ENCODE measurements around the gene COL9A1.

COL9A1 gene

GRCh38 chr6:70282919-70283461 is 19.9 kb downstream of the COL9A1 start:
- FAIRE-seq (no peak), DNase-seq (ENCODE audit: insufficient read length) (no peak)
- TF ChIP-seq POLR2A (IDR thresholded peaks at IDR 0.05; ENCODE audit: low read depth, low read length) (no peak), TAF1 (IDR thresholded peaks at IDR 0.05; ENCODE audit: borderline replicate concordance, low read depth, low read length) (no peak), POLR2AphosphoS5 (IDR thresholded peaks at IDR 0.05; ENCODE audit: low read depth, low read length) (no peak)

- FAIRE-seq, result no peak
- no peak for TF ChIP-seq TAF1 (IDR thresholded peaks at IDR 0.05; ENCODE audit: borderline replicate concordance, low read depth, low read length)
- TF ChIP-seq POLR2A (IDR thresholded peaks at IDR 0.05; ENCODE audit: low read depth, low read length), result no peak
- TF ChIP-seq POLR2AphosphoS5 (IDR thresholded peaks at IDR 0.05; ENCODE audit: low read depth, low read length), result no peak
- DNase-seq (ENCODE audit: insufficient read length), result no peak
Measured at GRCh38 chr6:70282312-70282918, 20.5 kb downstream of the COL9A1 start.

GRCh38 chr6:70281923-70282311 is 21.0 kb downstream of the COL9A1 start:
- FAIRE-seq (no peak), DNase-seq (ENCODE audit: insufficient read length) (no peak)
- TF ChIP-seq POLR2A (IDR thresholded peaks at IDR 0.05; ENCODE audit: low read depth, low read length) (no peak), TAF1 (IDR thresholded peaks at IDR 0.05; ENCODE audit: borderline replicate concordance, low read depth, low read length) (no peak)

GRCh38 chr6:70280400-70280853 is 22.5 kb downstream of the COL9A1 start:
- no peak for DNase-seq (ENCODE audit: insufficient read length)
- FAIRE-seq, result no peak
- TF ChIP-seq POLR2A (IDR thresholded peaks at IDR 0.05; ENCODE audit: low read depth, low read length) (no peak), TAF1 (IDR thresholded peaks at IDR 0.05; ENCODE audit: borderline replicate concordance, low read depth, low read length) (no peak), POLR2AphosphoS5 (IDR thresholded peaks at IDR 0.05; ENCODE audit: low read depth, low read length) (no peak)

GRCh38 chr6:70277470-70277869 is 25.4 kb downstream of the COL9A1 start:
- FAIRE-seq (no peak), DNase-seq (ENCODE audit: insufficient read length) (no peak)
- no peak for TF ChIP-seq POLR2A (IDR thresholded peaks at IDR 0.05; ENCODE audit: low read depth, low read length)
- TF ChIP-seq TAF1 (IDR thresholded peaks at IDR 0.05; ENCODE audit: borderline replicate concordance, low read depth, low read length), result no peak
- TF ChIP-seq POLR2AphosphoS5 (IDR thresholded peaks at IDR 0.05; ENCODE audit: low read depth, low read length), result no peak

- no peak for TF ChIP-seq TAF1 (IDR thresholded peaks at IDR 0.05; ENCODE audit: borderline replicate concordance, low read depth, low read length)
- no peak for TF ChIP-seq POLR2AphosphoS5 (IDR thresholded peaks at IDR 0.05; ENCODE audit: low read depth, low read length)
- no peak for TF ChIP-seq POLR2A (IDR thresholded peaks at IDR 0.05; ENCODE audit: low read depth, low read length)
- FAIRE-seq (no peak), DNase-seq (ENCODE audit: insufficient read length) (no peak)
Measured at GRCh38 chr6:70274338-70274737, 28.5 kb downstream of the COL9A1 start.

GRCh38 chr6:70272071-70272470 is 30.8 kb downstream of the COL9A1 start:
- FAIRE-seq, result no peak
- TF ChIP-seq POLR2AphosphoS5 (IDR thresholded peaks at IDR 0.05; ENCODE audit: low read depth, low read length), result no peak

GRCh38 chr6:70270287-70271005 is 32.4 kb downstream of the COL9A1 start:
- TF ChIP-seq TAF1 (IDR thresholded peaks at IDR 0.05; ENCODE audit: borderline replicate concordance, low read depth, low read length) (no peak), POLR2AphosphoS5 (IDR thresholded peaks at IDR 0.05; ENCODE audit: low read depth, low read length) (no peak), POLR2A (IDR thresholded peaks at IDR 0.05; ENCODE audit: low read depth, low read length) (no peak)
- DNase-seq (ENCODE audit: insufficient read length) (no peak), FAIRE-seq (no peak)

More at GRCh38 chr6:70272071-70272470, 30.8 kb downstream of the COL9A1 start:
- DNase-seq (ENCODE audit: insufficient read length), result no peak

GRCh38 chr6:70266142-70266541 is 36.7 kb downstream of the COL9A1 start:
- TF ChIP-seq POLR2A (IDR thresholded peaks at IDR 0.05; ENCODE audit: low read depth, low read length) (no peak), POLR2AphosphoS5 (IDR thresholded peaks at IDR 0.05; ENCODE audit: low read depth, low read length) (no peak), TAF1 (IDR thresholded peaks at IDR 0.05; ENCODE audit: borderline replicate concordance, low read depth, low read length) (no peak)
- DNase-seq (ENCODE audit: insufficient read length) (no peak), FAIRE-seq (no peak)

- no peak for FAIRE-seq
- TF ChIP-seq POLR2A (IDR thresholded peaks at IDR 0.05; ENCODE audit: low read depth, low read length) (no peak), TAF1 (IDR thresholded peaks at IDR 0.05; ENCODE audit: borderline replicate concordance, low read depth, low read length) (no peak), POLR2AphosphoS5 (IDR thresholded peaks at IDR 0.05; ENCODE audit: low read depth, low read length) (no peak)
- DNase-seq (ENCODE audit: insufficient read length), result no peak
Measured at GRCh38 chr6:70264306-70264705, 38.6 kb downstream of the COL9A1 start.

- FAIRE-seq (no peak), DNase-seq (ENCODE audit: insufficient read length) (no peak)
- TF ChIP-seq POLR2A (IDR thresholded peaks at IDR 0.05; ENCODE audit: low read depth, low read length) (no peak), POLR2AphosphoS5 (IDR thresholded peaks at IDR 0.05; ENCODE audit: low read depth, low read length) (no peak), TAF1 (IDR thresholded peaks at IDR 0.05; ENCODE audit: borderline replicate concordance, low read depth, low read length) (no peak)
Measured at GRCh38 chr6:70258483-70258882, 44.4 kb downstream of the COL9A1 start.

- DNase-seq (ENCODE audit: insufficient read length) (no peak), FAIRE-seq (no peak)
- TF ChIP-seq TAF1 (IDR thresholded peaks at IDR 0.05; ENCODE audit: borderline replicate concordance, low read depth, low read length) (no peak), POLR2A (IDR thresholded peaks at IDR 0.05; ENCODE audit: low read depth, low read length) (no peak), POLR2AphosphoS5 (IDR thresholded peaks at IDR 0.05; ENCODE audit: low read depth, low read length) (no peak)
Measured at GRCh38 chr6:70257768-70258273, 45.1 kb downstream of the COL9A1 start.
